B cell (primary cell): ENCODE data around the gene DR1.

Source experiments
- EZH2 ChIP-seq: IDR thresholded peaks from 2 replicates; pipeline ENCODE4 v1.6.1; 2012; ENCODE audit warnings: borderline replicate concordance, low read depth, mild to moderate bottlenecking, moderate library complexity, low read length; ENCODE audit not compliant: insufficient read depth, poor library complexity, severe bottlenecking
- TF ChIP-seq, protein P1 (sequence below): fragments of 200-600 bp; IDR thresholded peaks from one replicate; pipeline ENCODE4 v1.8.0; 2022; ENCODE audit warnings: antibody characterized with exemption, mild to moderate bottlenecking

DNA sequence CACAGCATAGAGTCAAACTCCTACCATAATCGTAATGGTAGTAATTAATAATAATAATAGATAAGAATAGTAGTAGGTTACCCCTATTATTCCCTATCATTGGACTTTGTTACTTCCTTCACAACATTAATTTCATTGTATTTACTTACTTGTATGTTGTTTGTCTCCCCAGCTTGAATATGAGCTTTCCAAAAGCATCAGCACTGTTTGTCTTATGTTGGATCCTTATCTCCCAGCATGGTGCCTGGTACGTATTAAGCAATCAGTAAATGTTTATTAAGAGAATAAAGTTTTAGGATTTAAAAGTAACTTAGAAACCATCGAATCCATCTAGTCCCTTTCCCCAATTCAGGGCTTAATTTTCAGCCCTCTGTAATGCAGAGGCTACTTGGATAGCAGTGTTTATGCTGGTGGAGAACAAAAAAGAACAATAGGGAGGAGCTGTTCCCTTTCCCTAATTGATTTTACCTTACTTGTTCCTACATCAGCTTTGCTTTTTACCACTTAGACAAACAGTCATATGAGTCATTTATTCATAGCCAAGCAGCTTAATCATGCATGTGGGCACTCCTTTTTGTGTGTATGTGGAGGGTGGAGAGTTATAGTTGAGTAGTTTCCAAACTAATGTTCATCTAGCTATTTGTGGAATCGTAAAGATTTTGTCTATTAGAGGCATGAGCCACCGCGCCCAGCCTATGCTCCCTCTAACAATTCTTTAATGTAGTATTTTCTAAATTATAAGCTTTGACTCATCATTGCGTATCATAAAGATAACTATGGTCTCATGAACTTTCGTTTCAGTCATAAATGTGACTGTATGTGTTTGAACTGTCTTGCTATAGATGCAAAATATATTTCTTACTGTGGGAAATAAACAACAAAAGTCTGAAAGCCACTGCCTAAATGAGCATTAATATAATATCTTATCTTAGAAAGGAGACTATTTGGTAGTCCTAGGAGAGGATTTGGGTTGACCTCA, 20.9 kb upstream of the DR1 start:
- TF ChIP-seq, protein P1, sequence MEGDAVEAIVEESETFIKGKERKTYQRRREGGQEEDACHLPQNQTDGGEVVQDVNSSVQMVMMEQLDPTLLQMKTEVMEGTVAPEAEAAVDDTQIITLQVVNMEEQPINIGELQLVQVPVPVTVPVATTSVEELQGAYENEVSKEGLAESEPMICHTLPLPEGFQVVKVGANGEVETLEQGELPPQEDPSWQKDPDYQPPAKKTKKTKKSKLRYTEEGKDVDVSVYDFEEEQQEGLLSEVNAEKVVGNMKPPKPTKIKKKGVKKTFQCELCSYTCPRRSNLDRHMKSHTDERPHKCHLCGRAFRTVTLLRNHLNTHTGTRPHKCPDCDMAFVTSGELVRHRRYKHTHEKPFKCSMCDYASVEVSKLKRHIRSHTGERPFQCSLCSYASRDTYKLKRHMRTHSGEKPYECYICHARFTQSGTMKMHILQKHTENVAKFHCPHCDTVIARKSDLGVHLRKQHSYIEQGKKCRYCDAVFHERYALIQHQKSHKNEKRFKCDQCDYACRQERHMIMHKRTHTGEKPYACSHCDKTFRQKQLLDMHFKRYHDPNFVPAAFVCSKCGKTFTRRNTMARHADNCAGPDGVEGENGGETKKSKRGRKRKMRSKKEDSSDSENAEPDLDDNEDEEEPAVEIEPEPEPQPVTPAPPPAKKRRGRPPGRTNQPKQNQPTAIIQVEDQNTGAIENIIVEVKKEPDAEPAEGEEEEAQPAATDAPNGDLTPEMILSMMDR: no peak
- no peak for TF ChIP-seq EZH2
